Activated T-cell treated with anti-CD3 and anti-CD28 coated beads for 4 hours (primary cell): ENCODE measurements around the gene DCUN1D4.
A peak's percentile ranks its signal among the peaks of the same experiment; 100 is the strongest.
"Not testable (repeated sequence)": the region's sequence is repeated elsewhere in the genome, so short reads cannot be mapped to it uniquely, and the experiment has no call there.

Source experiments
- DNase-seq: peaks from one replicate; pipeline ENCODE4 v3.0.0-alpha.2; 2020

The DCUN1D4 gene

DNA sequence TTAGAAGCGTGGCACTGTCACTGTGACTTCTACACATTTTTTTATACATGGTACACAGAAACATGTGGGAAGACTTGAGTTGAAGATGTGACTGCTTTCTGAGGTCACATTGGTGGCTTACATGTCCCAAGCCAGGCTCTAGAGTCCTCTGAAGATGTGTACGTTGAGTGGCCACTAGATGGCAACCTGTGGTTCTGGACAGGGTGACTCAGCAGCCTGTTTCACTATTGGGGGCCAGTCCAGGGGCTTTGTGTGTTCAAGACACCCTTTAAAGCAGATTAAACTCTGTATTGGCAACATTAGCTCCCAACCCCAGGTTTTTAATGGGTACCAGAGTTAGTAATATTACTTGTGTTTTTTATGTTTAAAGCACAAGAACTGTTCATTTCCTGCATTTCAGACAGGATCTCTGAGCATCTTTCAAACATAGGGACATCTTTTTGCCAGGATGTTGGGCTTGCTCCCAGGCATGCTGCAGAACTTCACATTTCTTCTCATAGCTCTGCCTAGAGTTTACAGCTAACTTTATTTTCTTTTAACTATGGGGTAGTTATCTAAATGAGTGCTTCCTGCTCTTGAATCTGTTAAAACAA is 53.0 kb downstream of the DCUN1D4 start:
- DNase-seq: peak; percentile 30

DNA sequence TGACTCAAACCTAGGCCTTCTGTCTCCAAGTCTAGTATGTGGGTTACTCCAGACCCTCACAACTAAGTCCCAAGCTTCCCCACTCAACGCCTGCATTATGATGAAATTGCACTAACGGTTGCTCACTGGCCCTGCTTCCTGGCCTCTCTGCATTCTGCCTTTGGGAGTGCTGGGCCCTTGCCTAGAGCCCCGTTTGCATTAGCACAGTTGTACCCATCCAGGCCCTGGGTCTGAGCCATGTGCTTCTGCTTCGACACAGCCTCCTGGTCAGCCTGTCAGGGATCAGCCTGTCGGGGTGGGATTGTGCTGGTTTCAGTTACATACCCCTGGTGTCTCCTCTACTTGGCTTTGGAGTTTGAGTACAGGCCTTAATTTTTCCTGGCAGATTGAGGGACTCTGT is 58.4 kb downstream of the DCUN1D4 start:
- DNase-seq: no peak

DNA sequence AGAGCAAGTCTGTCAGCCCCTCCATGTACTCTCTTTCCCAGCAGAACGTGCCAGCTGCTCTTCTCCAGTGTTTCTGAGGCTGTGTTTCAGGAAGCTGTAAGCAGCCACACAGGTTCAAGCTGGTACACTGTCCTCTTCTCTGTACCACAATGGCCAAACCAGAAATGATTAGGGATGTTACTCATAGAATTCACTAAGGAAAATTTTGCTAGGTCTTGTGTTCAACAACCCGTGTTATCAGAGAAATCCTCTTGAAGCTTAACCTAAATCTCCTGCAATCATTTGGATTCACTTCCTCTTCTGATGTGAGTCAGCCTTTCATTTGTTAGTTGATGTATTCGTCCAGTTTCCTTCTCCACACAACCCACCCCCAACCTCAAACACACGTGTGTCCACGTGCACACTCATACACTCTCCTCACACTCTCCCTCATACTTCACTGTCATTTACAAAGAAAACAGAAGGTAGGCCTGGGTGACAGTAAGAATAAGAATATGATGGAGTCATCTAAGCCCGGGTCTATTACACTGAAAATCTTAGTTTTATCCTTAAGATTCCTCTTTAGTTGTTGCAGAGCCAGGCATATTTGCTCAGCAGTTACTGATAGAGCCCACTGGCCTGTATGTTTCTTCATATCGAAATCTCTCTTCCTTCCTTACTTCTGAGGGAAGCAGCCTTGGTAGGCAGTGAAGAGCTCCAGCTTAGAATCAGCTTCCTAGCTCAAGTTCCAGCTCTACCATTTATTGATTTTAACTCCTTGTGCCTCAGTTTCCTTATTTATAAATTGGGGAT is 63.4 kb downstream of the DCUN1D4 start:
- no peak for DNase-seq

DNA sequence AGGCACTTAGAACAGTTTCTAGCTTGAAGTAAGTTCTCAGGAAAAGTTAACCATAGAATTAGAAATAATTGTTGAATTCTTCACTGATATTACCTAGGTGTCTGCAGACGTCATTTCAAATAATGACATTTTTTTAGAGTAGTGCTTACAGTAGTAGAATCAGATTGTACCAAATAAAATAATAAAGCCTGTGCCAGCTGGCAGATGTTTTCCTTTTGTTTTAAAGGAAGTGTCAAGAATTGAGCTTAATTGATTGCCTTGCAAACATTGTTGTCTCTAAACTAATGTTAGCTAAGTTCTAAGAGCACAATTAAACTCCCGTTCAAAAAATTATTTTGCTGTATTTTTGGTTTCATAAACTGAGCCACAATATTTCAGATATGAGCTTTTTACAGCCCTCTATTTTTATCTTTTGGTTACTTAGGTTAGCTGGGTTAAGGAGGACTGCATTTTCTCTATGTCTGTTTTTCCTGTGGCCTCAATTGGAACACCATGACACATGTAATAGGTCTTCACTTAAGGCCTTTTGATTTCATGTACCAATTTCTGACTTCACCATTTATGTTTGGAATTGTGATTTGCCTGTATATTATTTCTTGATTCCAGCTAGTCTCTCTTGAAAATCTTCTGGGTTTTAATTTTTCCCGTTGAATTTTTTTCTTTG is 64.2 kb downstream of the DCUN1D4 start:
- DNase-seq: no peak

DNA sequence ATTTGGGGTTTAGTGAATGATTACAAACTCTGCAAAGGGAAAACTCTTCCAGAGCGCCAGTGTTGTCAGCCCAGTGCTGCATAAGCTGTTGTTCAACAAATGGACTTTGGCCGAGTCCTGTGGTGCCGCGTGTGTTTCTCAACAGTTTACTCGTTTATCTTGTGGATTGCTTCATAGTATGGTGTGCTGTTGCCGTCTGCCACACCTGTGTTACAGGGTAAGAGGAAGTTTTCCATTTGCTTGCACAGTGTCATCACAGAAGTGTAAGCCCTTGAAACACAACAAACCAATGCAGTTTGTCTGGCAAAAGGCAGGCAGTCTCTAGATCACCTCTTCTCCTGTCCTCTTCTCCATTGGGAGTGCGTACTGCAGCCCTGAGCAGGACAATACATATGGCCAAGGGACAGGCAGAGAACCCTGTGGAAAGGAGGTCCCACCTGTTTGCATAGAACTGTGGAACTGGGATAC is 66.3 kb downstream of the DCUN1D4 start:
- no peak for DNase-seq

DNA sequence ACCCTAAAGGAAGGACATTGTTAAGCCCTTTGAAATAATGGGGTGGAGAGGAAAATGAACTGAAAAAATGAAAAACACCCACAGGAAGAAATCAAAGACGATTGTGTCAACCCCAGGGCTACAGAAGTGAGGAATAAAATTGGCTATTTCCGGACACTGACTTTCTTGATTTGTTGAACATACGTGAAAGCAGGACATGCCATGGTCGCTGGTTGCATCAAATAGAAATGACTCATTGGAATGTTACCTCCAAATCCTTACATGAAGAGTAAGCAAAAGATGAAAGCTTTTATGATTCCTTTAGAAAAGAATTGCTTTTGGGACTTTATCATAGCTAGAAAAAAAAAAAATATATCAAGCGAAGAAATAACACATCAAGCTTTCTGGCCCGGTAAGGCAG is 75.3 kb downstream of the DCUN1D4 start:
- DNase-seq: no peak

DNA sequence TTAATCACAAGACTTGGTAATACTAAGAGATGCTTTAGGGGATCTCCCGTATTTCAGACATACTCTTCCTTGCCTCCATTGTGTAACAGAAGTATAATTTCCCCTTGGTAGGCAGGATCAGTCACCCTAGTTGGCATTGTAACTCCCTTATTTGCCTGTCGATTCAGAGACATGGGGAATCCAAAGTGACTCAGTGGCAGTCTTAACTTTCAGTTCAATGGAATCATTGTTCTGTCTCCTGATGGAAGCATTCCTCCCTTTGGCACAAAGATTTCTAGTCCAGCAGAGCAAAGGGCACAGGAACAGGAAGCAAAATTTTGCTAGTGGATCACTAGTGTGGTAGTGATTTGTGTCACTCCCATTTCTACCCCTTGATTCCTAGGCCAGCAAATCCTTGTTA is 80.4 kb downstream of the DCUN1D4 start:
- DNase-seq: no peak

DNA sequence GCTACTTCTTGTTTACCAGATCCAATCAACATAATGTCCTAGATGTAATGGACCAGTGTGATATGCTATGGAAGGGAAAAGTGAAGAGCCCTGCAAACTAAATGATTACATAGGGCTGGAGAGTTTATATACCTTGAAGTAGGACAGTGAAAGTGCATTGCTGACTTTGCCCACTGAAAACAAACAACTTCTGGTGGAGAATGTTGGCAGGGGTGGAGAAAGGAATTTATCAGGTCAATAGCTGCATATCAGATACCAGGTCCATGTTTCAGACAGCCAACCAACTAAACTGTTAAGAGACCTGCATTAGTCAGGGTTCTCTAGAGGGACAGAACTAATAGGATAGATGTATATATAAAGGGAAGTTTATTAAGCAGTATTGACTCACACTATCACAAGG is 82.4 kb downstream of the DCUN1D4 start:
- no peak for DNase-seq

DNA sequence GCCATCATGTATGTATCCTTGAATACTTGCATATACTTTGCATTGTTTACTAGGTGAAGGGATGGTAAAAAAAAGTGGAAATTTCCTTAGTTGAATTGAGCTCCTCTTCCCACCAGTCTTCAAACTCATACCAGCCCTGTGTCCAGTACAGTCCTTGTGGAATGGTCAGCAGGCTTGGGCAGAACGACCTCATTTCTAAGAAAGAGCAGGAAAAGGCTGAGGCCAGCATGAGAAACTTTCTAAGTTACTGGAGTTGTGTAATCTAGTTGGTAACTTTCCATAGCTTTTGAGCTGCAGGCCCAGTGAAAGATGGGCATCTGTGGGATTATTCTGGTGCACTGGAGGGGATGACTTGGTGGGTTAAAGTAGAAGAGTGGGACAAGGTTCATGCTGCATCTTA is 87.6 kb downstream of the DCUN1D4 start:
- DNase-seq: no peak

DNA sequence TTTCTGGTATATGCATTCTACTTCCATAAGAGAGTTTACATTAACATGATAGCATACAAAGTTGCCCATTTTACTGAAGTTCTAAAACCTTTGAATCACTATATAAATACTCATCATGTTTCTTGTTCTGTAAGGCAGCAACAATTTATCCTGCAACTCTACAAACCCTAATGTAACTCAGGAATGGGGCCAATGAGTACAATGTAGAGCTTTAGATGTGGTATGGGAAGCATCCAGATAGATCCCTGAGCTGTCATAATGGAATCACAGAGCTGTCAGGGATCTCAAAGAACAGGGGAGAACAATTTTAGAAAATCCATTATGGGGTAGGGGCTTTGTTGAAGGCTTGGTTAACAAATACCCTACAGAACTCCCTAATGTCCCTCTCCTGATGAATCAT is 88.5 kb downstream of the DCUN1D4 start:
- DNase-seq: no peak

DNA sequence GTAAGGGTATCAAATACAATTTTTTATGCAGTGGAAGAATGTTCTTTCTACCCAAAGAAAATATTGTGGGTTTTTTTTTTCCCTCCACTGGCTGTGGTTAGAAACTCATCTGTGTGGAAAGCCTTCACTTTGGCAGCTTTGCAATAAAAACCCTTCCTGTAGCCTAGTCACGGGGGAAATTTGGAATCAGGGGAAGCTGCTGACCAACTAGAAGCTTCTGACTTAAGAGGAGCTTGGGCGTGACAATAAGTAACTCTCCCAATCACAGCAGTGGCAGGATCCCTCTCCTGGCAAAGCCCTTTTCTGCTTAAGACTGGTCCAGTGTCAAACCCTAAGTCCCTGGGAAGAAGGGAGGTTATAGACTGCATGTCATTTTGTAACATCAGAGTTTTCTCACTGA is 89.3 kb downstream of the DCUN1D4 start:
- DNase-seq: no peak

DNA sequence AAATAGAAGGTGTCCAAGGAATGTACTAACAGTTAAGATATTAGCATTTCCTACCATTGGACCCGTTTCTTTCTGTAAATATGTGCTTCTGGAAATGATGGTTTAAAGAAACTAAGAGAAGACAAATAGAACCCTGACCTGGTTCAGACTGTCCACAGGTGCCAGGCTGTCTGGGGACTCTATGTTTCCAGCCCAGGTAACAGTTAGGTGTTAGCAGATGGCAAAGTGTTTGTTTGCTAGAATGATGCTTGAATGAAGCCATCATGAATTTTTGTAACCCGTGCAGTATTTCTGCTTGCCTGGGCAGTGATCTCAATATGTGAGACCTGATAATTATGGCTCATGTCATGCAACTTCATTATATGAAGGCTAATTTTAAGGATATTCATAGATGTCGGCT is 89.7 kb downstream of the DCUN1D4 start:
- no peak for DNase-seq

DNA sequence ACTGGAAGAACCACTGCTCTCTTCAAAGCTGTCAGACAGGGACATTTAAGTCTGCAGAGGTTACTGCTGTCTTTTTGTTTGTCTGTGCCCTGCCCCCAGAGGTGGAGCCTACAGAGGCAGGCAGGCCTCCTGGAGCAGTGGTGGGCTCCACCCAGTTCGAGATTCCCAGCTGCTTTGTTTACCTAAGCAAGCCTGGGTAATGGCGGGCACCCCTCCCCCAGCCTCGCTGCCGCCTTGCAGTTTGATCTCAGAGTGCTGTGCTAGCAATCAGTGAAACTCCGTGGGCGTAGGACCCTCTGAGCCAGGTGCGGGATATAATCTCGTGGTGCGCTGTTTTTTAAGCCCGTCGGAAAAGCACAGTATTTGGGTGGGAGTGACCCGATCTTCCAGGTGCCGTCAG is 97.5 kb downstream of the DCUN1D4 start:
- DNase-seq: not testable (repeated sequence)

DNA sequence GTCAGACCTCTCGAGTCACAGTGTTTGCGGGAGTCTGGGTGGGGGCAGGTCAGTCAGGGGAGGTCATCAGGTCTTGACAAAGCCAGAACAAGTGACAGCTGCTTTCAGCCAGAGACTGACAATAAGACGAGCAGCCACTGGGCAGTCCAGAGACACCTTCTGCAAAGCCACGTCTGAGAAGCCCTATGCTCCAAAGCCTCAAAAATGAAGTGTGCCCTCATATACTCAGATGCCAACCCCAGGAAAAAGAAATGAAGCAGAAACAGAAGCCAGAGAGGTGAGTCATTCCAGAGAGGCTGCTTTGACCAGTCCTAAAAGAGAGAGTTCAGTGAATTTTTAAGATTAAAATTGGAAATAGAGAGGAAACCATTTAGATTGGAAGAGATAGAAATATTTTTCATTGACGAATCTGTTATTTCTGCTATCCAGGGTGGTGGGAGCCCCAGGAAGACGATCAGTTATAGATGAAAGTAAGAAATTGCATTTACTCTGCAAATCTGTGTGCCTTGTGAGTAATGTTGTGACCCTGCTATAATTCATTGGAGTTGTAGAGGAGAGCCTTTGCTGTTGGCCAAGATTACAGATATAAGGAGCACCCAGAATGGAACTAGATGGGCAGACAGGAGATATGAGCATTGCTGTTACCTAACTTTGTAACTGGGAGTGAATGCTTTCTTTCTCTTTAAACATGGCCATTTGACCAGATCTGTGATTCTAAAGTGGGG is 99.3 kb downstream of the DCUN1D4 start:
- no peak for DNase-seq

DNA sequence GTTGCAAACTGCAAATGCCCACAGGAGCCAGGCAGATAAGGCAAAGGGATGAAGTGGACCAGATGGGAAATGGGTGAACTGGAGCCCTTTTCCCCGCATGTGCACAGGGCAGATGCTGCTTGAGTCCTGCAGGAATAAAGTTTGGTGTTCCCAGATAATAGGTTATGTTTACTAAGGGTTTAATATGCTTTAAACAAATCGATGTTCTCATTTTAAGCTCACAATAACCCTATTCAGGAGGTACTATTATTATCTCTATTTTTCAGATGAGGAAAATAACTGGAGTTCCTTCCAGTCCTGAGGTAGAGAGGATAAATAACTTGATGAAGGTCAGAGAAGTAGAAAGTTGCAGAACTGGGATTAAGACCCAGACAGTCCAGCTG is 99.9 kb downstream of the DCUN1D4 start:
- DNase-seq: no peak

DNA sequence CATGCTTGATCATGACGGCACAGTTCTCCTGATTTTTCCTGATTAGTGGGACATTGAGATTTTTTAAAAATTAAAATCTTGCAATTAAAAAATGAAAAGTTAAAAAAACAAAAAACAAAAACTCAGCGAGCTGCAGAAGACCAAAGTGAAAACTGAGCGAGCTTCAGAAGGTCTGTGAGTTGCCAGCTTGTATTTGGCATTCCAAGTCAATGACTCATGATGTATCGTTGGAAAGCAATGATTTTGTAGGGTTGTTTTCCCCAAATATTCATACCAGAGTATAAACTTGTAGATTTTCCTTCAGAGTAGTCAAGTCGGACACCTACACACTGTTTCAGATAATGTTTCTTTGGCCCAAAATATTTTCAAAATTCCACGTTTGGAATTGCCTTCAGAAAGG is 100.3 kb downstream of the DCUN1D4 start:
- DNase-seq: no peak

DNA sequence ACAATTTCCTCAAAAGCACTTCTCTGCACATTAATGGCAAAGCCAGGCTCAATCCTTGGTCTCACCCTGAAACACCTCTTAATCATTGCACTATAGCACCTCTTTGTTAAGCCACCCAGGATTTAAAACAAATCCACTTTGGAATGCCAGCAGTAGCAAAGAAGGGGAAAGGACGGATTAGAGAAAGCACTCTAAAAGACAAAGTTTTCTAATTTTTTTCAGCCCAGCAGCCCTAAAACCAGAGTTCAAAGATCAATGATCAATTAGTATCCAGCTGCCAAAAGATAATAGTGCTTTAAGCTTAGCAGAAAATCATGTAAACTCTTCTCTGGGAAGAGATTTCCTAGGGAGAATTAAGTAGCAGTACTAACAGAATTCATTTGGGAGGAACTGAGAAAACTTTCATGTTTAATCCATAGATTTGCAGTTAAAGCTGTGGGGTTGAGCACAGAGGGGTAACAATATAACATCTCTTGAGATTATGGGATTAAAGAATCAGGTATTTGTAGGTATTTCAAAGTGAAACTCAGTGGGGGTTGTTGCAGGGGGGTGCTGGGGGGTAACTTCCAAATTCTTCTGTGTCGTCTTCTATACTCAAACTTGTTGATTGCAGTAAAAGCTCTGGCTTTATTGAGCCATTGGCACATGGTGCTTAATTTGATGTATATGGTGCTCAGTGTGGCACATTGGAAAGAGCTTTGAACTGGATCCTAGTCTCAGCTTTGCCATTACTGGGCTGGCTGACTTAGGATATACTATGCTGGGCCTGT is 115.4 kb downstream of the DCUN1D4 start:
- no peak for DNase-seq

DNA sequence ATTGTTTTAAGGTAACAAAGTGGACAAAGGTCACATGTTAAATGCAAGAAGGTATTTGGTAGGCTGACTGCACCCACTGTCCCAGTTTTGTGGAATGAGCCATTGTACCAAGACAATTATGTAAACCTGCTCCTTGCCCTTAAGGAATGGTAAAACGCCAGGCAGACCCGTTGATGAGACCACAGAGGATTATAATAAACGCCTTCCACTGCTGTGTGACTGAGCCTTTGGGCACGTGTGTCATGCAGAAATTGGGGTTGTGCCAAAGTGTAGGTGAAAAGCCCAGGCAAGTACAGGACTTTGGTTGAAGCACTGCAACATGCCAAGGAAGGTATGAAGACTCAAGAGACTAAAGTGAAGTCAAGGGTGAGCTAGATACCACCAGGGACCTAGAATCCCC is 117.5 kb downstream of the DCUN1D4 start:
- DNase-seq: no peak

DNA sequence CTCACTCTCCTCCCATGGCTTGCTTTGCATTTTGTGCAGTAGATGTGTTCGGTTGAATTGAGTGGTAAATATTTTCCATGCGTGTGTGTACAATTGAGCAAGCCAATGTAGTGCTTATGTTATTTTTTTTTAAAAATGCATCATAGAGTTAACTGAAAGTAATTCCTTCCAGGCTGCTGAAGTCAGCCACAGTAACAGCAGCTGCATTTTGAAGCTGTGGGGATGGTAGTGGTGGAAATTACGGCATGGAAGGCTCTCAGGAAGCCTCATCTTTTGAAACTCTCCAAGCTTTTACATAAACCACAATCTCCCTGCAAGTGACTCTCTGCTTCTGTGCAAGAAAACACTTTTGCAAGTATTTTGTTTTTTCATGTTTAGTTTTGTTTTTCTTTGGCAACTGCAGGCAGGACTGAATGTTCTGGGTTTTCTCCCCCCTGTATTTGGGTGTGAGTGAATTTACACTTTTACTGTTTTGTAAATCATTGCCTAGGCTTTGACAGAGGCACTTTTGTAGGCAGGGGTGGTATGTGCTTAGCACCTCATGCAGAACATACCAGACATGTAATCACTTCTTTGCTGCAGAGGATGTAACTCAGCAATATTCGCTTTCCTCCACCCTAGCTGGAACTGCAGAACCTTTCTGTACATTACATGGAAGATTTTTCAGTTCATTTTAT is 121.0 kb downstream of the DCUN1D4 start:
- no peak for DNase-seq

DNA sequence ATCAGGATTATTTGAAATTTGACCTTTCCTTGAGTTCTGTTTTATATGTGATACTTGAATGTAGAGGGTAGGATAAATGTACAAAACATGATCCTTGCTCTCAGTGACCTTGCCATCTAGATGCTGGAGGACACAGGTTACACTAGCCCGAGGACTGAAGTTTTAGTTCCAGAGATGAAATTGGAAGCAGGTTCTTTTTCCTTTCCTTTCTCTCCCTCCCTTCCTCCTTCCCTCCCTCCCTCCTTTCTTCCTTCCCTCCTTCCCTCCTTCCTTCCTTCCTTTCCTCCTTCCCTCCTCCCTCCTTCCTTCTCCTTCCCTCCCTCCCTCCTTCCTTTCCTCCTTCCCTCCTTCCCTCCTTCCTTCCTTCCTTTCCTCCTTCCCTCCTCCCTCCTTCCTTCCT is 122.9 kb downstream of the DCUN1D4 start:
- no peak for DNase-seq
